Fibroblast of gingiva (primary cell): ENCODE measurements around the gene SFPQ.
"Not testable (repeated sequence)": the region's sequence is repeated elsewhere in the genome, so short reads cannot be mapped to it uniquely, and the experiment has no call there.

Experiments used
- DNase-seq: peaks from one replicate; pipeline ENCODE4 v3.0.0-alpha.2; 2011; ENCODE audit warnings: low read depth

The SFPQ gene

DNA sequence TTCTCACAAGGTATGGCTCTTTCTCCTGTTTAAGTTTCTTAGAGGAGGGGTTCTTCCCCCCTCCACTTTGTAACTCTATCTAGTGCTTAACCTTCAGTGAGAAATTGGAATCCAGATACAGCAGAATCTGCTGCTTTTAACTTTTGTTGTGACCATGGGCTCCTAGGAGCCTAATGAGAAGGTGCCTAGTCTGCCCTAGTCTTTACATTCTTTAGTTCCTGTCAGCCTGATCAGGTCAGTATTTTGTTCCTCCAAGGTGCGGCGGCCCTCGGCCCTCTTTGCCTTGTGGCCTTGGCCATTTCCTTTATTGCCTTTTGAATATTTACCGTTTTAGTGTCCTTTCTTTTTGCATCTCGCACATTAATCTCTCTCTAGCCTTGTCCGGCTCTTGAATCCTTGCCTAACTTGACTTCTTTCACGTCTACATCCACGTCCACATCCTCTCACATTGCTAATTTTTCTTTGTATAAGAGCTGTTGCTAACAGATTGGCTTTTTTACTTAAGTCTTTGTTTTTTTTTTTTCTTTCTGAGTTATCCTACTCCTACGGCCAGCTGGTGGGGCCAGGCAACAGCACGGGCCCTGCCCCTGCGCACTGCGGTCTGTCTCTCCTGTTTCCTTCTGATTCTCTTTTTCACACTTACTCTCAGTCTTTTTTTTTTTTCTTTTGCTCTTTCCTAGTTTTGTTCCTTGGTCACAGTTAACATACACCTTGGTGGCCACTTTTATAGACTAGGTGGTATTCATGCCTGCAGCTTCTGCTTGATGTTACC, 49.0 kb downstream of the SFPQ start:
- no peak for DNase-seq

DNA sequence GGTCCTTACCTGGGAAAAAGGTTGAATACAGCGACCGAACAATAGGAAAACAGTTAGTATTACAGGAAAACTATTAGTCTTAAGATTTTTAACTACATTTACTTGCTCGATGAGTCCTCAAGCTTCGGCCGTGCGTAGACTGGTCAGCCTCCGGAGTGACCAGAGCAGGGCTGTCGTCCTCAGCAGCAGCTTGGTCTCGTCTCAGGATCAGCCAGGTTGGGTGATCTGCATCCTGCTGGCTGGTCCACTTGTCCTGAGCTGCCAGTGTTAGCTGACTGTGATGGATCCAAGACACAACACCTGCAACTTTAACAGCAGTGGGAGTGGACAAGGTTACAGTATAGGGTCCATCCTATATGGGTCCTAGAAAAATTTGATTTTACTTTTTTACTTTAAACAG, 50.2 kb downstream of the SFPQ start:
- DNase-seq, result not testable (repeated sequence)

DNA sequence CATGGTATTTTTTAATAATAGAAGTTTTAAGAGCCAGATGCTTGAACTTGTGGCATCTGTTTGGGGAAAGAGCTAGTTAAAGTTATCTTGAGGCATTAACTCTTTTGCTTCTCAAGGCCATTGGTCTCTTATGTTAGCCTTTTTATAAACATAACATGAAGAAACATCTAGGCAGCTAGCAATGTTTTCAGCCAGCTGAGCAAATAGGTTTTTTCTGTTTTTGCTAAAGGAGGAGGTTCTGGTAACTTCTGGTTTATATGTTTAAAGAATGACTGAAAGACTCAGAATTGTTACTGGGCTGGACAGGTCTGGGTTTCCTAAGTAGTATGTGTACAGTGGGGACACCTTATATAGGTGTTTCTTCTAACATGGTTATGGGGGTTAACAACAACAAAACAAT, 50.7 kb downstream of the SFPQ start:
- DNase-seq, result not testable (repeated sequence)

DNA sequence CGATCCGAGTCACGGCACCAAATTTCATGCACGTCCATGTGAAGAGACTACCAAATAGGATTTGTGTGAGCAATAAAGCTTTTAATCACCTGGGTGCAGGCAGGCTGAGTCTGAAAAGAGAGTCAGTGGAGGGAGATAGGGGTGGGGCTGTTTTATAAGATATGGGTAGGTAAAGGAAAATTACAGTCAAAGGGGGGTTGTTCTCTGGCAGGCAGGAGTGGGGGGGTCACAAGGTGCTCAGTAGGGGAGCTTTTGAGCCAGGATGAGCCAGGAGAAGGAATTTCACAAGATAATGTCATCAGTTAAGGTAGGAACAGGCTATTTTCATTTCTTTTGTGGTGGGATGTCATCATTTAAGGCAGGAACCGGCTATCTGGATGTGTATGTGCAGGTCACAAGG, 55.4 kb downstream of the SFPQ start:
- not testable (repeated sequence) for DNase-seq

DNA sequence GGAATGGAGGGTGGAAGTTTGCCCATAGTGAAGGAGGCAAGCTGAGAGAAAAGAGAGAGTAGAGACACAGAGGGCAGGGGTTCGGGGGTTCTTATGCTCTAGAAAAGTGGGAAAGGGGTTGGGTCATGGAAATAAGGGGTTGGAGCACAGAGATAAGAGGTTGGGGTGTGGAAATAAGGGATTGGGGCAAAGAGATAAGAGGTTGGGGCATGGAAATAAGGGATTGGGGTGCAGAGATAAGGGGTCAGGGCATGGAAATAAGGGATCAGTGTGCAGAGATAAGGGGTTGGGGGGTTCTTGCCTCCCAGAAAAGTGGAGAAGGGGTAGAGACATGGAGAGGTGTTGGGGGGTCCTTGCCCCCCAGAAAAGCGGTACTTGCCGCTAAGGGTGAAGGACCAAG, 56.2 kb downstream of the SFPQ start:
- DNase-seq, result no peak
